ENCODE measurements around the gene FBXO40. TPM values are rescaled to one million over a fixed set of nuclear protein-coding genes. Genes with fewer than 3 reads are reported as not detected.

The FBXO40 gene, protein sequence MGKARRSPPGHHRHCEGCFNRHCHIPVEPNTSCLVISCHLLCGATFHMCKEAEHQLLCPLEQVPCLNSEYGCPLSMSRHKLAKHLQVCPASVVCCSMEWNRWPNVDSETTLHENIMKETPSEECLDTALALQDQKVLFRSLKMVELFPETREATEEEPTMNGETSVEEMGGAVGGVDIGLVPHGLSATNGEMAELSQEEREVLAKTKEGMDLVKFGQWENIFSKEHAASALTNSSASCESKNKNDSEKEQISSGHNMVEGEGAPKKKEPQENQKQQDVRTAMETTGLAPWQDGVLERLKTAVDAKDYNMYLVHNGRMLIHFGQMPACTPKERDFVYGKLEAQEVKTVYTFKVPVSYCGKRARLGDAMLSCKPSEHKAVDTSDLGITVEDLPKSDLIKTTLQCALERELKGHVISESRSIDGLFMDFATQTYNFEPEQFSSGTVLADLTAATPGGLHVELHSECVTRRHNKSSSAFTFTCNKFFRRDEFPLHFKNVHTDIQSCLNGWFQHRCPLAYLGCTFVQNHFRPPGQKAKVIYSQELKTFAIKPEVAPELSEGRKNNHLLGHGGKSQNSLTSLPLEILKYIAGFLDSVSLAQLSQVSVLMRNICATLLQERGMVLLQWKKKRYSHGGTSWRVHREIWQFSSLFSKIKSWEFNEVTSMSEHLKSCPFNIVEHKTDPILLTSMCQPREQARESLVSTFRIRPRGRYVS
- total RNA-seq = not detected

DNA sequence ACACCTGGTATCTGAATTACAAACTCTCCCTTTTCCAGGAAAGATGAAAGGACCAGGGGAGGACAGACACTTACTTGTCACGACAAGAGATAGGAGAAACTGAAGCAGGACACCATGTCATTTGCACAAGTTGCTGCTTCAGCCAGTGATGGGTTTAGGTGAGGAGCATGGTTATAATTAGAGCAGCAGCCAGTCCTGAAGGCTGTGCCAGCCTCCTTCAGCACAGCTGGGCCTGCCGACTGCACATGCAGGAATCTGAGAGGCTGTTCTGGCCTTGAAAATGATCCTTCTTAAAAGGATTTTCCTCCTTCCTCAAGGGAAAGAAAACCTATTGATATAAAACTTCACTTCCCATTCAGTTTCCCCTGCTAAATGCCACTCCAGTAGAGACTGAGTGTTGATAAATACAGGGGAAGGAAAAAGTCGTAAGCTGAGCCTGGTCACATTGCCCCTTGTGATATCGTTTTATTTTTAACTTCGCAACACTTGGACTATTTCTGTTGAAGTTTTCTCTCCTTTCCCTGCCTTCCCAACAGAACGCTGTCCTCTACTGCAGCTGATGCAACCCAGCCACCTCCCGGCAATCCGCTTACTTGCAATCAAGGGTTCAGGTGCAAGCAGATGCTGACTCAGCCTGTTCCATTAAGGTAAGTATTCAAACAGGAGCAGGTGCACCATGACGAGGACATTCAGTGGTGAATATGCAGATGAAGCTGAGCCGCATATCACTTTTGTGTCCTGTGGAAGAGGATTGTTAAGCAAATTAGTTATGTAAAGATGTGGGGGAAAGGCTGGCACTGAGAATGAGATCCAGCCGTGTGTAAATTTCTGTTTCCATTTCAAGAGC, at the start of gene FBXO40:
FBXO40 (plus strand) TSS at position 524 of the 847 bp plus-strand sequence. CDS start 27,197 bp downstream, outside the sequence.
- Histone ChIP-seq H3K9me3 (no peaks in the 10 kb centered on the region), H3K27ac (peak within 1 kb of the TSS in 1 of 4 donors; percentile 5), H3K4me3 (no peak within 1 kb of the TSS), H3K36me3 (no peaks in the 10 kb centered on the region), H3K4me1 (no peaks in the 10 kb centered on the region), H3K27me3 (no peaks in the 10 kb centered on the region)
- WGBS, 2 donors = 40 to 61% methylated on average over 11 of the region's 11 CpGs
- intact Hi-C loops (cut with DNase I) = no loop called here
- TF ChIP-seq POLR2A (IDR thresholded peaks at IDR 0.05) = no peak
- TF ChIP-seq, protein P1, sequence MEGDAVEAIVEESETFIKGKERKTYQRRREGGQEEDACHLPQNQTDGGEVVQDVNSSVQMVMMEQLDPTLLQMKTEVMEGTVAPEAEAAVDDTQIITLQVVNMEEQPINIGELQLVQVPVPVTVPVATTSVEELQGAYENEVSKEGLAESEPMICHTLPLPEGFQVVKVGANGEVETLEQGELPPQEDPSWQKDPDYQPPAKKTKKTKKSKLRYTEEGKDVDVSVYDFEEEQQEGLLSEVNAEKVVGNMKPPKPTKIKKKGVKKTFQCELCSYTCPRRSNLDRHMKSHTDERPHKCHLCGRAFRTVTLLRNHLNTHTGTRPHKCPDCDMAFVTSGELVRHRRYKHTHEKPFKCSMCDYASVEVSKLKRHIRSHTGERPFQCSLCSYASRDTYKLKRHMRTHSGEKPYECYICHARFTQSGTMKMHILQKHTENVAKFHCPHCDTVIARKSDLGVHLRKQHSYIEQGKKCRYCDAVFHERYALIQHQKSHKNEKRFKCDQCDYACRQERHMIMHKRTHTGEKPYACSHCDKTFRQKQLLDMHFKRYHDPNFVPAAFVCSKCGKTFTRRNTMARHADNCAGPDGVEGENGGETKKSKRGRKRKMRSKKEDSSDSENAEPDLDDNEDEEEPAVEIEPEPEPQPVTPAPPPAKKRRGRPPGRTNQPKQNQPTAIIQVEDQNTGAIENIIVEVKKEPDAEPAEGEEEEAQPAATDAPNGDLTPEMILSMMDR (IDR thresholded peaks at IDR 0.05) = no peak
- DNase-seq = no peak

DNA sequence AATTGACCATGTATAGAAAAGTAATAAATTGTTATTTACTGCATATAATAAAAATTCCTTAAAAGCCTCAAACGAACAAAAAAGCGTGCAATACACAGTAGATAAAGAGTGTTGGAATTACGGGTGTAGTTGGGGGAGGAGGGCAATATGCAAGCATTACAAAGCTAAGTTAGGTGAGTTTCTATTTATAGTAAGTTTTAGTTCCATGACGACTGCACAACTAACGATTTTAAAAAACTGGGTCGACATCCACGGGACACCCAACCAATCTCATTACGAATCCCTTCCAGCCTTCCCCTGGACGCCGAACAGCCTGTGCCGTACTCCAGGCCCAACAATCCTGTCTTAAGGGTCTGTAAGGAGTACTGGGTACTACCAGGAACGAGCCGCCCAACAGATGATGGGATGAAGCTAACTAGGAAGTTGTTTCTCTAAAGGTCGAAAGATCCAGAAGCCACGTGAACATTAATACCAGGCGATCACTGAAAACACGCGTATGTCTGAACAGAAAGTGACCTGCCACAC, 48.1 kb upstream of the FBXO40 start:
- peak overlapping the region; percentile 44 to 79 (median 72) for H3K4me3 ChIP-seq
- peaks cover 0 to 36% (median 13%) of the 10 kb centered on the region in 3 donors for H3K4me1 ChIP-seq
- H3K27ac ChIP-seq = peak overlapping the region in 3 of 4 donors; percentile 35 to 91 (median 90)
- intact Hi-C loops (cut with DNase I) = no loop called here
- DNase-seq = no peak
- no peaks in the 10 kb centered on the region for H3K36me3 ChIP-seq
- 3 to 6% methylated on average over 13 to 18 of the region's 18 CpGs for WGBS, 2 donors
- H3K9me3 ChIP-seq = no peaks in the 10 kb centered on the region
- TF ChIP-seq, protein P1 (IDR thresholded peaks at IDR 0.05) = no peak
- TF ChIP-seq POLR2A (IDR thresholded peaks at IDR 0.05) = no peak
- no peaks in the 10 kb centered on the region for H3K27me3 ChIP-seq

DNA sequence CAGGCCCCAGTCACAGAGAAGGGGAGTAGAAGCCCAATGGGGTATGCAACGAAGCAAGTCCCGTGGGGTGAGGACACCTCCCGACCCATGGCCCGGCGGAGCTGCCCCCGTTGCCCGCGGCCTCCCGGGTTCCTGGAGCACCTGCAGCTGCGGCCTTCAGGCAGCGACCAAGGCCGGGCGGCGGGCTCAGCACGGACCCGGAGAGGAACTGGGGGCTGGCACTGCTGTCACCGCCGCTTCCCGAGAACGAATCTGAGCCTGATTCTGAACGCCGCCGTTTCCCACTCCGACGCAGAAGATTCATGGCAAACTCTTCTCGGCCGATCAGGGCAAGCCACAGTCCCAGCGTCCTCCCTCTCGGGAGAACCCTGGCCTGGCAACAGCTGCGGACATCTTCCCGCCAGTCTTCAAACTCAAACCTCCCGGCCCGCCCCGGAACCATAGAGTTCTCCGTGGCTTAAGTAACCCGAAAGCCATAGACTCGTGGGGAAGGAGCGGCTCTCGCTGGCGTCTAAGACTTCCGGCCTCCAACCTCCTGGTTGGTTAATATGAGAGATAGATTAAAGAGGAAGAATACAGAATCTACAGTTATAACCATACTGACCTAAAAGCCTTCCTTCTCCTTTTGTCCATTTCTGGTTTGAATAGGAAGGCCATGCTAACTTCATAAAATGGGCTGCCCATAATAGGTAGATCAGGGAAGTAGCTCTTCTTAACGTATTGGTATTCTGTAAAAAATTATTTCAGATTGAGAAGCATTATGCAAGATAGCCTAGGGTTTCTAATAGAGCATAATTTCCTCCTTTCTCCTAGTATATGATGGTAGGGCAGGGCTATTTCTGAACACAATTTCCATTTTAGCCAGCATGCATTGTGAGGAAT, 47.4 kb upstream of the FBXO40 start, which contains the start of gene POLQ:
POLQ (minus strand) TSS at position 415 of the 882 bp plus-strand sequence; CDS start at position 304, 111 bp downstream.
- Histone ChIP-seq H3K4me1 (peaks cover 0 to 36% (median 13%) of the 10 kb centered on the region in 3 donors), H3K9me3 (no peaks in the 10 kb centered on the region), H3K4me3 (peak within 1 kb of the TSS; percentile 44 to 79 (median 72)), H3K27ac (peak within 1 kb of the TSS; percentile 80 to 91 (median 90)), H3K27me3 (no peaks in the 10 kb centered on the region), H3K36me3 (no peaks in the 10 kb centered on the region)
- TF ChIP-seq, protein P1 (IDR thresholded peaks at IDR 0.05) = peak in 1 of 6 experiments; percentile 26
- TF ChIP-seq POLR2A (IDR thresholded peaks at IDR 0.05) = peak in 1 of 4 donors; percentile 6
- 2 to 5% methylated on average over 4 to 7 of the region's 42 CpGs for WGBS, 2 donors
- intact Hi-C loops (cut with DNase I) = no loop called here
- DNase-seq = peak; percentile 62

DNA sequence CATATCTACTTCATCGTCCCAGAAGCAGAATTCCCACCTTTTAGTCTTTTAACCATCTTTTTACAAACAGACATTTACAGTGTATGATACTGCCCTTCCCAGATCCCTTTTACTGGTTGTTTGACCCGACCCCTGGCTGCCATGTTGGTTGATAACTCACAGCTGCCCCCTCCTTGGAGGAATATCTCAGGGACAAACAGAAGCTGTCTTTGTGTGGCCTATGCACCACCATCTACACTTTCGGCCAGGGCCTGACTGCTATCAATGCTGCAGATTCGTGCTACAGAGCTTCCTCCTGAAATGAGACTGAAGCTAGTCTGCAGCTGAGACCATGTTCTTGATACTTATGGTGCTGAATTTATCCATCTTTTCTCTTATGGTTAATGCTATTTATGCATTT, 40.8 kb upstream of the FBXO40 start:
- 58 to 72% methylated on average over 4 of the region's 4 CpGs for WGBS, 2 donors
- Histone ChIP-seq H3K9me3 (no peaks in the 10 kb centered on the region), H3K4me3 (peak overlapping the region in 1 of 4 donors; percentile 19), H3K27me3 (no peaks in the 10 kb centered on the region), H3K27ac (no peak overlapping the region), H3K36me3 (no peaks in the 10 kb centered on the region), H3K4me1 (peaks cover 0 to 16% (median 7%) of the 10 kb centered on the region in 3 donors)
- DNase-seq = no peak
- intact Hi-C loops (cut with DNase I) = no loop called here
- TF ChIP-seq, protein P1 (IDR thresholded peaks at IDR 0.05) = no peak
- no peak for TF ChIP-seq POLR2A (IDR thresholded peaks at IDR 0.05)
